ENCODE measurements around the gene HACD2.

HACD2 gene, protein sequence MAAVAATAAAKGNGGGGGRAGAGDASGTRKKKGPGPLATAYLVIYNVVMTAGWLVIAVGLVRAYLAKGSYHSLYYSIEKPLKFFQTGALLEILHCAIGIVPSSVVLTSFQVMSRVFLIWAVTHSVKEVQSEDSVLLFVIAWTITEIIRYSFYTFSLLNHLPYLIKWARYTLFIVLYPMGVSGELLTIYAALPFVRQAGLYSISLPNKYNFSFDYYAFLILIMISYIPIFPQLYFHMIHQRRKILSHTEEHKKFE

DNA sequence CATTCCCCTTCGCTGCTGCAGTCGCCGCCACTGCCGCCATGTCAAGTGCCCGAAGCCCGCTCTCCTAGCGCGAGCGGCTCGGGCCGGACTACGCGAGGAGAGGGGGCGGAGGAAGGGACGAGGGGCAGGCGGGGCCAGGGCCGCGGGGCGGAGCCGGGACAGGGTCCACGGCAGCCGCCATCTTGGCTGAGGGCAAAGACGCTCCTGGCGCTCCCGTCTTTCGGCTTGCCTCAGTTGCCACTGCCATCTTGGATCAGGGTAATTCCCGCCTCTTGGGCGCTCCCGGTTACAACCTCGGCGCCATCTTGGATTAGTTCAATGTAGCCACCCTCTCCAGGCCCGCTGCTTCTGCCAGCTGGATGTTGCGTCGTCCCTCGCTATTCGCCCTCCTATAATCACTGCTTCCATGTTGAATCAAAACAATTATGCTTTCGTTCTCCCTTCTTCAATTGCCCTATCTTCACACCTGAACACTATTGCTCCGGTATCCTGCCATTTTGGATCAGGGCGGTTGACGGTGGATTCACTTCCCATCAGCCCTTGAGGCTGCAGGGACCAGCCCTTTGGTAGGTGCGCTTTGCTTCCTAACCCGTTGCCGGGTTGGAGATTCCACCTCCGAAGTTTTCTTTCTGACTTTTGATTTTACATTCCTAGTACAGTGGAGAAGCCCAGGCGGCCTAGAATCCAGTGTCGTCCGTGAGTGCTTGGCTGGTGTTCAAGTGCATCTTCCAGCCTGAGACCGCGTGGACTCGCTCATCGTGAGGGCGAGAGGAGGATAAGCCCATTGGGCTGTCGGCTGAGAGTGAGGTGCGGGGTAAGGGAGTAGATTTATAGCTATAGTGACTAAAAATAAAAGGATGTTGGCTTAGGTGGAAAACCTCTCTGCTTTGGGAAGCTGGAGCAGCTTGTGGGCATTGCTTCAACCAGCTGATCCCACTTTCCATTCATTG lies at the start of gene HACD2:
Gene HACD2 (minus strand): TSS at position 66 of the 950 bp plus-strand sequence. CDS start 26 bp downstream, at position 40.
- TF ChIP-seq ZFX (IDR thresholded peaks at IDR 0.05; ENCODE audit: borderline replicate concordance) = no peak
- TF ChIP-seq, protein P1, sequence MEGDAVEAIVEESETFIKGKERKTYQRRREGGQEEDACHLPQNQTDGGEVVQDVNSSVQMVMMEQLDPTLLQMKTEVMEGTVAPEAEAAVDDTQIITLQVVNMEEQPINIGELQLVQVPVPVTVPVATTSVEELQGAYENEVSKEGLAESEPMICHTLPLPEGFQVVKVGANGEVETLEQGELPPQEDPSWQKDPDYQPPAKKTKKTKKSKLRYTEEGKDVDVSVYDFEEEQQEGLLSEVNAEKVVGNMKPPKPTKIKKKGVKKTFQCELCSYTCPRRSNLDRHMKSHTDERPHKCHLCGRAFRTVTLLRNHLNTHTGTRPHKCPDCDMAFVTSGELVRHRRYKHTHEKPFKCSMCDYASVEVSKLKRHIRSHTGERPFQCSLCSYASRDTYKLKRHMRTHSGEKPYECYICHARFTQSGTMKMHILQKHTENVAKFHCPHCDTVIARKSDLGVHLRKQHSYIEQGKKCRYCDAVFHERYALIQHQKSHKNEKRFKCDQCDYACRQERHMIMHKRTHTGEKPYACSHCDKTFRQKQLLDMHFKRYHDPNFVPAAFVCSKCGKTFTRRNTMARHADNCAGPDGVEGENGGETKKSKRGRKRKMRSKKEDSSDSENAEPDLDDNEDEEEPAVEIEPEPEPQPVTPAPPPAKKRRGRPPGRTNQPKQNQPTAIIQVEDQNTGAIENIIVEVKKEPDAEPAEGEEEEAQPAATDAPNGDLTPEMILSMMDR (IDR thresholded peaks at IDR 0.05) = no peak

DNA sequence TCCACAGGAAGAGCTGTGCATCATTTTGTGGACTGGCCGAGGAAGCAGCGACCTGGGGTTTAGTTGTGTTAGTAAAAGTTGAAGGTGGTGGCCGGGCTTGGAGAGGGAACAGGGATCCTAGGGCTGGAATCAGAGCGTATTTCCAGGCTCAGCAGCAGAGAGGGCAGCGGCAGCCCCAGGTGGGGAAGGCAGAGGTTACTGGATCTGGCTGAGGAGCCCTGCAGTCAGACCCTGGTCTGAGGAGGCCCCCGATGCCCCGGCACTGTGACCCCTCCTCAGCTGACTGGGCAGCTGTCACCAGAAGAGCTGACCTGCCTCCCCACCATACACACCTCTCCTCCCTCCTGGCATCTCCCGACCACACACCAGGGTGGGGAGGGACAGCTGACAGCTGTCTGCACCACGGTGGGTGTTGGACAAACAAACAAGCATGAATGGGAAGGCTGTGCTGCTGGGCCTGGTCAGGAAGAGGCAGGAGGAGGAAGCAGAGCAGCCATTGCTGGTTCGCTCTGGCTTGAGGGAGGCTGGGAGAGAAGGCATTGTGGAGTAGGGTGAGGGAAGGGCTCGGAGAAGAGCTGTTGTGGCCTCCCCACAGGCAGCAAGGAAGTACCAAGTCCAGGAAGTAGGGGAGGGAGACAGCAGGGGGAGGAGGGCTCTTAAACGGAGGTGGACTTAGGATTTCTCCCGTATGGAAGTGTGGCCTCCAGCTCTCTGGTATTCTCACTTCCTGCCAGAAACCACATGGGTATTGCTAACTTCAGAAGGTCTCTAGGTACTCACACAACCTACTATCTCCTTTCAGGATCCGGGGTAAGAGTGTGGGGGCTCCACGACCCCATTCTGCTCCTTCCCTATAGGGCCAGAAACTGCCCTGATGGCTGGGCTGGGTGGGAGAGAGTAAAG lies 49.5 kb upstream of the HACD2 start:
- H3K27ac ChIP-seq = no peak overlapping the region

More for the DNA sequence above, at the start of gene HACD2:
- H3K27ac ChIP-seq = peak within 1 kb of the TSS; percentile 97

DNA sequence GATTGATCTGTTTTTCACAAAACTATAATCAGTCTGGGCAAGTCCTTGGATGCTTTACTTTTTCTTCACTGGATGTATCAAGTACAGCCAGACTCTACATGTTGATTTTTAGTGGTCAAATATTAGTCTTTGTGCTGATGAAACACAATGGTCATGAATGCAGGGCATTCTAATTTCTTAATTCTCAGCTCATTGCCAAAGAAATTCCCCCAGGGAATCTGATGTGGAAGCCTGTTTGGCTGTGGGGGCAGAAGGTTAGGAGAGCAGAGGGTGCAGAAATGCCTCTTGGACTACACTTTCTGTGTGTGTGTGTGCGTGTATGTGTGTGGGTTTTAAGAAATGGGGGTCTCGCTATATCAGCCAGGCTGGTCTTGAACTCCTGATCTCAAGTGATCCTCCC lies 48.7 kb upstream of the HACD2 start:
- no peak for TF ChIP-seq ZFX (IDR thresholded peaks at IDR 0.05; ENCODE audit: borderline replicate concordance)
- H3K27ac ChIP-seq = no peak overlapping the region

More for the DNA sequence above, 49.5 kb upstream of the HACD2 start:
- no peak for TF ChIP-seq ZFX (IDR thresholded peaks at IDR 0.05; ENCODE audit: borderline replicate concordance)
- TF ChIP-seq, protein P1 (IDR thresholded peaks at IDR 0.05) = no peak

DNA sequence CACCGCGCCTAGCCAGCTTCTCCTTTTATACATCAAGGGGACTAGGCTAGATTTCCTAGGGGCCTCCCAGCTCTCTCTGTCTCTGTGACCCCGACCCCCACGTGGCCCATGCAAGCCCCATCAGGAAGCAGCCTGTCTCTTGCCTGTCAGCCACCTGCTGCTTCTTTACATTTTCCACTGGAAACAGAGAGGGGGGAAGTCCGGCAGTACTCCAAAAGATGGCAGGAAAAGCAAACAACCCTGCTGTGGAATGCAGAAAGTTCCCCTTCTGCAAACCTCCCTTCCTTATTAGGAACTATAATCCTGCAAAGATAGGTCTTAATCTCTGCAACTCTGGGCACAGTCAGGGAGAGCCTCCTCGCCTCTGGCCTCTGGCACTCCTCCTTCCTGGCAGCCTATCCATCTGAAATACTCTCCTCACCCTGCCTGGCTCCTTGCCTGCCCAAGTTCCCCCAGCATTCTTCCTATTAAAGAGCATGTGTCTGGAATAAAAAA lies 47.4 kb upstream of the HACD2 start:
- H3K27ac ChIP-seq = no peak overlapping the region
- TF ChIP-seq, protein P1 (IDR thresholded peaks at IDR 0.05) = no peak

DNA sequence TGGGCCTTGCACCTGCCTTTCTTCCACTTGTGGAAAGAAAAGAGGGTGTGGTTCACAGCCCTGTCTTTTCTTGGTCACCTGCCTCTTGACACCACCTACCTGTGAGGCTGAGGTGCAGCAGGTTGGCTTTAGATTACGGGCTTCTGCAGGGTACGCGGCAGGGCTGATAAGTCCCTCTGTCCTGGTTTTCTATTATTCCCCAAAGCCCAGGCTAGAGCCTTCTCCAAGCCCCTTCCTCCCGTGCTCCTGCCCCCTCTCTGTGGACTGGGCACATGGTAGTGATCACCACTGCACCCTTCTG lies 44.8 kb upstream of the HACD2 start:
- TF ChIP-seq, protein P1 (IDR thresholded peaks at IDR 0.05) = no peak
- TF ChIP-seq ZFX (IDR thresholded peaks at IDR 0.05; ENCODE audit: borderline replicate concordance) = no peak
- H3K27ac ChIP-seq = no peak overlapping the region

DNA sequence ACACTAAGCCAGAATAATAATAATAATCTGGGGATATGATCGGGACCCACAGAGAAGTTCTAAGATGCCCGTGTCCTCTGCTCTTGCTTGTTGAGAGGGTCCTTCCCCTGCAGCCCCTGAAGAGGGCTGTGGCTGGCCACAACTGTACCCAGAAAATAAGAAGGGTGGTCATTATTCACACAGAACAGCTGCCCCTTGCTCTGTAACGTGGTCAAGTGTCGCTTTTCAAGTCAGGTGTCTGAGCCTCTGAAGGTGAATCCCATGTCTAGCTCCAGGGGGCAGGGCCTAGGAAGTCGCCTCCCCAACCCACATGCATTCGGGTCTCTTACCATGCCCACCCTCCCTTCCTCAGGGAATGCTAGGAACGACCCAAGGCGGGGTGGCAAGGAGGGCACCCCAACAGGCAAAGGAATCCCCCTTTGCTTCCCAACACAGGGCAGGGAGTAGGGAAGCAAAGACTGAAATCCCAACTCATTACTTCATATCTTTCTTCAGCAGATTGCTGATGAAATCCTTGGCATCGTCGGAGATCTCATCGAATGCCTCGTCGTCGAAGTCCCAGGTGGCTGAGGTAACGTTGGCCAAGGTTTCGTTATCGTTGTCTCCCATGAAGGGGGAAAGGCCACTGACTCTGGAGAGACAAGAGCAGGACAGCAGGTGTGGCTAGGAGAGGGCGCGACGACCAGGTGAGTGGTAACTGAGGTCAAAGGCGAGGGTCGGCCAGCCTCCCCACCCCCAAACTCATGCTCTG lies 44.3 kb upstream of the HACD2 start:
- TF ChIP-seq, protein P1 (IDR thresholded peaks at IDR 0.05) = no peak
- TF ChIP-seq ZFX (IDR thresholded peaks at IDR 0.05; ENCODE audit: borderline replicate concordance) = no peak
- no peak overlapping the region for H3K27ac ChIP-seq
